Chondrocyte (in vitro differentiated cells): ENCODE data around the gene LPAR1. TPM values are rescaled to one million over a fixed set of nuclear protein-coding genes. Genes with fewer than 3 reads are reported as not detected.
"Not testable (repeated sequence)": the region's sequence is repeated elsewhere in the genome, so short reads cannot be mapped to it uniquely, and the experiment has no call there.

Experiments used
- DNase-seq: peaks from one replicate; pipeline ENCODE4 v3.0.0; 2021; ENCODE audit warnings: mixed read lengths, low spot score
- H3K27ac Mint-ChIP-seq: one replicate; pipeline ENCODE4 v1.8.0; 2021; ENCODE audit warnings: mild to moderate bottlenecking, moderate library complexity, mixed read lengths; ENCODE audit not compliant: unreplicated experiment
- H3K27me3 Mint-ChIP-seq: 2 replicates; pipeline ENCODE4 v1.8.0; 2021; ENCODE audit warnings: low read depth, mixed read lengths
- H3K36me3 Mint-ChIP-seq: 2 replicates; pipeline ENCODE4 v1.8.0; 2021; ENCODE audit warnings: low read depth, mixed read lengths
- H3K4me1 Mint-ChIP-seq: 2 replicates; pipeline ENCODE4 v1.8.0; 2021; ENCODE audit warnings: low read depth, mild to moderate bottlenecking, mixed read lengths
- H3K4me3 Mint-ChIP-seq: one replicate; pipeline ENCODE4 v1.8.0; 2021; ENCODE audit warnings: mild to moderate bottlenecking, moderate library complexity, mixed read lengths; ENCODE audit not compliant: unreplicated experiment
- H3K9me3 Mint-ChIP-seq: 2 replicates; pipeline ENCODE4 v1.8.0; 2021; ENCODE audit warnings: low read depth, mixed read lengths
- CTCF ChIP-seq: fragments of 200-600 bp; sonication (generic); IDR thresholded peaks from 2 replicates; pipeline ENCODE4 v1.5.0; 2021; ENCODE audit warnings: antibody characterized with exemption, mild to moderate bottlenecking, moderate library complexity
- total RNA-seq: library from RNA; stranded (reverse); gene quantifications from 3 replicates; pipeline ENCODE4 v1.2.1, GENCODE V29; 2021

LPAR1 gene
- total RNA-seq, 1 donor from 2014 or later = 33.5 TPM

- Mint-ChIP-seq H3K27me3 (no peaks in the 10 kb centered on the region), H3K9me3 (no peaks in the 10 kb centered on the region)
Measured at GRCh38 chr9:110835859-110836271, 202.4 kb downstream of the LPAR1 start.

GRCh38 chr9:110835404-110835803 lies 202.9 kb downstream of the LPAR1 start:
- TF ChIP-seq CTCF = no peak
- Mint-ChIP-seq H3K4me1 (peaks cover 46% of the 10 kb centered on the region), H3K27me3 (no peaks in the 10 kb centered on the region), H3K27ac (peak overlapping the region; percentile 67), H3K9me3 (no peaks in the 10 kb centered on the region), H3K36me3 (no peaks in the 10 kb centered on the region), H3K4me3 (no peak overlapping the region)
- DNase-seq = no peak

More at GRCh38 chr9:110835859-110836271, 202.4 kb downstream of the LPAR1 start:
- no peak for DNase-seq
- H3K27ac Mint-ChIP-seq = peak overlapping the region; percentile 67
- peaks cover 46% of the 10 kb centered on the region for H3K4me1 Mint-ChIP-seq
- TF ChIP-seq CTCF = no peak
- H3K36me3 Mint-ChIP-seq = no peaks in the 10 kb centered on the region
- no peak overlapping the region for H3K4me3 Mint-ChIP-seq

- H3K27me3 Mint-ChIP-seq = no peaks in the 10 kb centered on the region
- no peak for TF ChIP-seq CTCF
- H3K9me3 Mint-ChIP-seq = no peaks in the 10 kb centered on the region
- DNase-seq = no peak
- H3K4me3 Mint-ChIP-seq = no peak overlapping the region
- peaks cover 46% of the 10 kb centered on the region for H3K4me1 Mint-ChIP-seq
- no peak overlapping the region for H3K27ac Mint-ChIP-seq
- H3K36me3 Mint-ChIP-seq = no peaks in the 10 kb centered on the region
Measured at GRCh38 chr9:110832926-110833325, 205.3 kb downstream of the LPAR1 start.

- H3K4me1 Mint-ChIP-seq = peaks cover 23% of the 10 kb centered on the region
- H3K27me3 Mint-ChIP-seq = no peaks in the 10 kb centered on the region
- H3K36me3 Mint-ChIP-seq = no peaks in the 10 kb centered on the region
Measured at GRCh38 chr9:110830495-110830894, 207.8 kb downstream of the LPAR1 start.

GRCh38 chr9:110828264-110828663 lies 210.0 kb downstream of the LPAR1 start:
- H3K4me1 Mint-ChIP-seq = peaks cover 11% of the 10 kb centered on the region
- peaks cover 4% of the 10 kb centered on the region for H3K36me3 Mint-ChIP-seq
- no peak for TF ChIP-seq CTCF
- H3K27ac Mint-ChIP-seq = no peak overlapping the region
- H3K27me3 Mint-ChIP-seq = no peaks in the 10 kb centered on the region
- no peak overlapping the region for H3K4me3 Mint-ChIP-seq
- DNase-seq = no peak
- H3K9me3 Mint-ChIP-seq = peaks cover 10% of the 10 kb centered on the region

More at GRCh38 chr9:110830495-110830894, 207.8 kb downstream of the LPAR1 start:
- no peaks in the 10 kb centered on the region for H3K9me3 Mint-ChIP-seq
- no peak overlapping the region for H3K4me3 Mint-ChIP-seq
- H3K27ac Mint-ChIP-seq = no peak overlapping the region
- DNase-seq = no peak
- no peak for TF ChIP-seq CTCF

- DNase-seq, H3K36me3 Mint-ChIP-seq, H3K4me3 Mint-ChIP-seq, H3K4me1 Mint-ChIP-seq, H3K27ac Mint-ChIP-seq, H3K27me3 Mint-ChIP-seq: not testable (repeated sequence)
- H3K9me3 Mint-ChIP-seq = peaks cover 10% of the 10 kb centered on the region
Measured at GRCh38 chr9:110826400-110826799, 211.9 kb downstream of the LPAR1 start.
